ENCODE results near the gene ONECUT2.

GRCh38 chr18:57423821-57424220 lies 11.4 kb upstream of the ONECUT2 start:
- TF ChIP-seq CTCF (IDR thresholded peaks at IDR 0.05), result no peak
- TF ChIP-seq POLR2AphosphoS5 (IDR thresholded peaks at IDR 0.05), result no peak

Measured in esophagus muscularis mucosa (tissue), 3 donors.